Measurements from ENCODE around the gene CEP112.

- TF ChIP-seq POLR2AphosphoS5 (IDR thresholded peaks at IDR 0.05) (no peak), CTCF (IDR thresholded peaks at IDR 0.05) (no peak), POLR2A (IDR thresholded peaks at IDR 0.05) (no peak), EP300 (IDR thresholded peaks at IDR 0.05; ENCODE audit: low read depth) (no peak)
Observed at GRCh38 chr17:66184392-66184791, 7.5 kb downstream of the CEP112 start.
